SKM-1 treated with dmso at 0.1 percent for 144 hours (cell line): ENCODE data around the gene CNNM4.
"Not testable (repeated sequence)": the region's sequence is repeated elsewhere in the genome, so short reads cannot be mapped to it uniquely, and the experiment has no call there.

ENCODE experiments used
- DNase-seq: peaks from one replicate; lab custom pipeline; 2025; ENCODE audit not compliant: unreplicated experiment; lab: John Stamatoyannopoulos, UW

Gene CNNM4

DNA sequence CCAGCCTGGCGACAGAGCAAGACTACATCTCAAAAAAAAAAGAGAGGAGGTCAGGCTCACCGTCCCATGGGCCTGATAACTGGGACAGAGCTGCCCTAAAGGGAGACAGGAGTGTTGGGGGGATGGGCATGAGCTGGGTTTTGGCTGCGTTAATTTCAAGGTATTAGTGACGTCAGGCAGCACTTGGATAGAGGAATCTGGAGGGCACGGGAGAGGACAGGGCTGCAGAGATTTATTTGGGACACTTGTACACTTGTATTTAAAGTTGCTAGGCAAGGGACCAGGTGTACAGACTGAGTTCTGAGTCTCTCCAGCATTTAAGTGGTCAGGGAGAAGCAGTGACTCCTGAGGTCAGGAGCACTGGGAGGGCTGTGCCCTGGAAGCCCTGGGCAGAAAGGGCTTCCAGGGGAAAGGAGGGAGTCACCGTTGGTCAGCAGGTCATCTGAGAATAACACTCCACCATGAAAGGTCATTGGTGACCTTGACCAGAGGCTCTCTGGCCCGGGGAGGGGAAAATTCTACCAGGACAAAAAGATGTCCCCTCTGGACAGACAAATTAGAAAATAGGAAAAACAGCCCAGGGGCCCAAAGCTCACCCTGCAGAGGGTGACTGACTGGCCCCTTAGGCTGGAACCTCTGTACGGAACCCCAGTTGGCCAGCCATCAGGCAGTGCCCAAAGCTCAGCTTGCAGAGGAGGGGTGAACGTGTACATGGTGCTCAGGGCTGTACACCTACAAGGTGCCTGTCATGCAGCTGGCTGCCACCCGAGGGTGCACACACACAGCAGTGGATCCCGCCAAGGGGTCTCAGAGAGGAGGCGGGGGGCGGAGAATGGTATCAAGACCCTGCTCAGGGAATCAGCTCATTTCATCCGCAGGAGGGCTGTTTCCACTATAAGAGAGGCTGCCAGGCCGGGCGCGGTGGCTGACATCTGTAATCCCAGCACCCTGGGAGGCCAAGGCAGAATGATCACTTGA, 32.4 kb downstream of the CNNM4 start:
- no peak for DNase-seq

DNA sequence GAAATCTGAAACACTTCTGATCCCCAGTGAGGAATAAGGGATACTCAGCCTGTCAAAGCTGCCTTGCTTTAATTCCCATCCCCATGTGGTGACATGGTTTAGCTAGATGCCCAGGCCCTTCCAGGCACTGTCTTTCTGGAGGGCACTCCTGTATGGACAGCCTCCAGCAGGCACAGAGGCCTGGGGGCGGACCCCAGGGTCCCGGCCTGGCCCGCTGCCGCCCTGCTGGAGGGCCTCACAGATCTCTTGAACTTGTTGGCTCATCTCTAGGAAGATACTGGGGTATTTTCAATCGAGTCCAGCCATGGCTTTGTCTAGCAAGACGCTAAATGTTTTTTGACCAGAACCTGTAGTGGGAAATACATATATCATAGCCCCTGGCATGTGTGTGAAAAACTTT, 34.4 kb downstream of the CNNM4 start:
- DNase-seq, result no peak

DNA sequence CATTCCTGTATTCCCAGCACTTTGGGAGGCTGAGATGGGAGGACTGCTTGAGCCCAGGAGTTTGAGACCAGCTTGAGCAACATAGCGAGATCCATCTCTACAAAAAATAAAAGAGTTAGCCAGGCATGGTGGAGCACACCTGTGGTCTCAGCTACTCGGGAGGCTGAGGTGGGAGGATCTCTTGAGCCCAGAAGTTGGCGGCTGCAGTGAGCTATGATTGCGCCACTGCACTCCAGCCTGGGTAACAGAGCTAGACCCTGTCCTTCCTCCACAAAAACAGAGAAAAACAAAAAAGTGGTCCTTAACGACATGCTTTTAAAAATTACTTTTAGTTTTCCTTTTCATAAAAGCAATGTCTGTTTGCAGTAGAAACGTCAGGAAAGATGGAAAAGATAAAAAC, 35.8 kb downstream of the CNNM4 start:
- DNase-seq, result not testable (repeated sequence)

DNA sequence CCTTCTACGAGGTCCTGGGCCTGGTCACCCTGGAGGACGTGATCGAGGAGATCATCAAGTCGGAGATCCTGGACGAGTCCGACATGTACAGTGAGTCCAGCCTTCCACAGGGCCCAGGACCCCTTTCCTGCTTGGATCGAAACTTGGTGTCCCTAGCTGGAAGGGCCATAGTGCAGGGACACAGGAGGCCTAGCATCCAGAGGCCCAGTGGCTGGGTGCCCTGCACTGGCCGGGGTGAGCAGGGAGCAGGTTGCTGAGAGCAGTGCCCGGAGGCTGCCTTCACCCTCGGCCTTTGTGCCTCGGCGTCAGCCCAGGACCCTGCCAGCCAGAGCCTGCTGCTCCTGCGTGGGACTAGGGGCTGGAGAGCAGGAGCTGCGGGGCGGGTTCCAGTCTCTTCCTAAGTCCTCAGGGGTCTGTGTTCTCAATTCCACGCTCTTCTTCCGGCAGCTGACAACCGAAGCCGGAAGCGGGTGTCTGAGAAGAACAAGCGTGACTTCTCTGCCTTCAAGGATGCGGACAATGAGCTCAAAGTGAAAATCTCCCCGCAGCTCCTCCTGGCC, 36.4 kb downstream of the CNNM4 start:
- no peak for DNase-seq

DNA sequence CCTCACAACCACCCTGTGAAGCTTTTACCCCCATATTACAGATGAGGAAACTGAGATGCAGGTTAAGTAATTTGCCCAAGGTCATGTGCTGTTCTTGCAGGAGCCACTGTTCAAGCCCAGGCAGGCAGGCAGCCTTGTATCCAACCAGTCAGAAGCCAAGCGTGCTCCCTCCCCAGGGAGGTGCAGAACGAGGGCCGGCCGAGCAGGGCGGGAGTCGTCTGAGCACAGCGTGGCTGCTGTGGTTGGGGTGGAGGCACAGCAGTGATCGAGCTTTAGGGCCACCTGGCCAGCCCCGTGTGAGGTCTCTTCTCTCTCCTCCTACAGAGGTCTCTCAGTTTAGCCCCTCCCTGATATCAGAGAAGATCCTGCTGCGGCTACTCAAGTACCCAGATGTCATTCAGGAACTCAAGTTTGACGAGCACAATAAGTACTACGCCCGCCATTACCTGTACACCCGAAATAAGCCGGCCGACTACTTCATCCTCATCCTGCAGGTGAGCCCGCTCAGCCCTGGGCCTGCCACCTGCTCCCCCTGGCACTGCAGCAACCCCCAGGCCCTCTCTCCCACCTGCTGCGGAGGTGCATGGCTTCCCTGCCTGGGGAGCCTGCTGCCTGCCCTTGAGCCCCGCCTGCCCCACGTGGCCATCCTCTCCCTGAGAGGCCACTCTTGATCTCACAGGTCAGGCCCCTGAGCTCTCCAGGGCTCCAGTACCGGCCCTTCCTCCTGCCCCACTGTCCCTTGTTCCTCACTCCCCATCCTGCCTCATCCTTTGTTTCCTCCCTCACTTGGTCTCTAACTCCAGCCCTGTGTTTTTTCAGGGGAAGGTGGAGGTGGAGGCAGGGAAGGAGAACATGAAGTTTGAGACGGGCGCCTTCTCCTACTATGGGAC, 38.3 kb downstream of the CNNM4 start:
- no peak for DNase-seq

DNA sequence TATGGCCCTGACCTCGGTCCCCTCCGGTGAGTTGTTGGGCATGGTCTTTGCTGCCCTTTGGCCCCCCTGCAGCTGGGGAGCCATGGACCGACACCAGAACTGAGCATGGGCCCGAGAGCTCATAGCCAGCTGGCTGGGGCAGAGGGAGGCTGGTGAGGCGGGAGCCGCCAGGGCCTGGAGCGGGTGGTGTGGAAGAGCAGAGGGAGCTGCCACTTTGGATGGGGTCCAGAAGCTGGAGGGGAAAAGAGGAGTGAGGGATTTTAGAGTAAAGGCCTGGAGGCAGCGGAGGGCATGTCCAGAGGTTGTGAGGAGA, 38.9 kb downstream of the CNNM4 start:
- DNase-seq, result no peak

DNA sequence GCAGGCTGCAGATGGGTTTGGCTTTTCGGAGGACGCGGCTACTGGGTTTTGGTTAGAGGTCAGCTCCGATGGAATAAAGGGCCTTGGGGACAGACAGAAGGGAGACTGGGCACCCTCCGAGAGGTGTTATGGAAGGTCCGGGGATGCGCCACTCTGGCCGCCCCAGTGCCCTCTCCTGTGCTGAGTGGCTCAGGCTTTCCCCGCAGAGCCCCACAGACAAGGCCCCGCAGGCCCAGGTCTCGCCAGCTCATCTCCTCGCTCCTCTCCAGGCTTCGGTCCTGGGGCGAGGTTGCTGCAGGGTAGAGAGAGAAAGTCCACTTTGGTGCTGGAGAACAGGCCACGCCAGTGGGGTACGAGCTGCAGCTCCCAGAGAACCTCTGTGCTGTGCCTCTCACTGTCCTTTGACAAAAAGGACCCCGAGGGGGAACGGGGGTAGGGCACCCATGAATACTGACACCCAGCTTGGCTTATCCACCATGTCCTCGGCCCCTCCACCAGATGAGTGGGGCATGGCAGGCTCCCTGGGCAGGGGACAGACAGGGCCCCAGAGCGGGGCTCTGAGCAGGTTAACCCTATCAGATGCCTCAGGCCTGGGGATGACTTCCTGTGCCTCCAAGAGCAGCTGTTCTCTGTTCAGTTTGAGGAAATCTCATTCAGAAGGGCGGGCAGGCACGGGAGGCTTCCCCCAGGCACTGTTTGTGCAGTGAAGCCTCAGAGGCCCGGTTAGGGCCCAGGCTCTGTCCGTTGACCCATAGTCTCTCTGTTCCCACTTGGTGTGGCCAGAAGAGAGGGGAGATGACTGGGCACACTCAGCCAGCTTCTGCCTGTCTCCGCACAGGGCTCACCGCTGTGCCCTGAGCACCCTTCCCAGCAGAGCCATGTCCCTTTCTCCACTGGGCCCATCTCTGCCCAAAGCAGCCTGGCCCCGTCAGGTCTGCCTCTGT, 39.6 kb downstream of the CNNM4 start:
- no peak for DNase-seq

DNA sequence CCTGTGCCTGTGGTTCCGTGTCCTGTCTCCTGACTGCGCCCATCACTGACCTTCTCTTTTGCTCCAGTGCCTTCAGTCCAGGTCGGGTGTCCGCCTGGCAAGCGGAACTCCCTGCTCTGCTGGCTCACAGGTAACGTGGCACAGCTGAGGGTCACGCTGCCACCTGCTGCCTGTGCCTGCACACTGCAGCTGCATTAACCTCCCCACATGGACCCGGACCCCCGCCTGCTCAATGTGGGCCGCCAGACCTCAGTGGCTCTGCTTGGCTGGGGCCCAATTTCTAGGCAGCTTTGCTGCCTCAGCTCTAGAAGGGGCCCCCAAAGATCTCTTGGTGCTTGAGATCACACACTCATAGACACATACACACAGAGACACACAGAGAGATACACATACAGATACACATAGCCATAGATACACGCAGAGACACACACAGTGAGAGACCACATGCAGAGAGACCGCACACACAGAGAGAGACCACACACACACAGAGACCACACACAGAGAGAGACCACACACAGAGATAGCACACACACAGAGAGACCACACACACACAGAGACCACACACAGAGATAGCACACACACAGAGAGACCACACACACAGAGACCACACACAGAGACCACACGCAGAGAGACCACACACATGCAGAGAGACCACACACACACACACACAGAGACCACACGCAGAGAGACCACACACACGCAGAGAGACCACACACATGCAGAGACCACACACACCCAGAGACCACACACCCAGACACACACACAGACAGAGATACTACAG, 40.5 kb downstream of the CNNM4 start:
- DNase-seq, result no peak

DNA sequence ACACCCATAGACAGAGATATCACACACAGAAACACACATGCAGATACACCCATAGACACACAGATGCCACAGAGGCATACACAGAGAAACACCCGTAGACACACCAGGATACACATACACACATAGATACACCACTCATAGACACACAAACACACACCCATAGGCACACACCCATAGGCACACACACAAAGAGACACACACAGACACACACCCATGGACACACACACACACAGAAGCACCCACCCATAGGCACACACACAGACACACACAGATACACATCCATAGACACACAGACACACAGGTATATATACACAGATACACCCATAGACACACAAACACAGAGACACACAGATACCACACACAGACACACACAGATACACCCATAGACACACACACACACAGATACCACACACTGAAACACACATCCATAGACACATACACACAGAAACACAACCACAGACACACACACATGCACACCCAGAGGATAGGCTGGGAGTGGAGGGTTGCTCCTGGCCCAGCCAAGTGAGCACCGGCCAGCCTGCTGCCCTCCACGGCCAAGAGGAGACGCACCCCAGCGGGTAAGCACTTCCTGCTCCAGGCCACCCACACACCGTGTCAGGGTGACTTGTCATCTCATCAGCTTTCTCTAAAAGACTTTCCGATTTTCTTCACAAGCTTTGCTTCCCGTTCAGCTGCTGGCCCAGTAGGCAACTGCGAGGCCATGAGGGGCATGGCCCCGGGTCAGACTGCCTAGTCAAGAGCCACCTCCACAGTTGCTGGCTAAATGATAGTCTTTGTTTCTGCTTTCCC, 41.3 kb downstream of the CNNM4 start:
- DNase-seq, result no peak

DNA sequence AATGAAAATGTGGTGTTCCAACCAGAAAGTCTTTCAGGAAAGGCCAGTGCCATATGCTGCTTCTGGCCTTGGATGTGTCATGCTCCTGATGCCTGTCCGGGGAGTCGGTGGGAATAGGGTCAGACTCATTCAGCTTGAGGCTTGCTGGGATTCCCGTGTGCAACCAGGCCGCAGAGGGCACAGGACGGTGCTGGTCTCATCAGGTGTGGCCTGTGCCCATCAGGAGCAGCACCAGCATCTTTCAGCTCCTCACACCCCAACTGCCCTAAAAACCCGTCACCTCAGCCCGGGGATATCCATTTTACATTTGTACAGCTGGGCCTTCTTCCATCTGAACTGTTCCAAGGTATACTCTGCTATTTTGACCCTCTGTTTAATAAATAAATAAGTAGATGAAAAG, 42.0 kb downstream of the CNNM4 start:
- no peak for DNase-seq

DNA sequence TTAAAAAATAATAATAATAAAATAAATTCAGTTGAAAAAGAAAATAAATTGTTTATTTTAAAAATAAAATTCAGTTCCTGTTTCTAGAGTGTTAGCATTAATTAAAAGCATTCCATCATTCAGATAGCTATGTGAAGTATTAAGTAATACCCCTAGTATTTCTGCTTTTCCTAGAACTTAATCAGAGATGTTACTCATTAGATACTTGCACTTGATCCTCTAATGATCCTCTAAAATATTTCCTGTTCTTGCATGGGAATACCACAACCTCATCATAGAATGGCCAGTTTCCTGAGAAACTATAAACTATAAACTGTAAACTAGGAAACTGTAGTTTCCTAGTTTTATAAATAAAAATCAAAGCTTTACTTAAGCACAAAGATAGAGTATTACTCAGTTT, 44.3 kb downstream of the CNNM4 start:
- DNase-seq, result no peak

DNA sequence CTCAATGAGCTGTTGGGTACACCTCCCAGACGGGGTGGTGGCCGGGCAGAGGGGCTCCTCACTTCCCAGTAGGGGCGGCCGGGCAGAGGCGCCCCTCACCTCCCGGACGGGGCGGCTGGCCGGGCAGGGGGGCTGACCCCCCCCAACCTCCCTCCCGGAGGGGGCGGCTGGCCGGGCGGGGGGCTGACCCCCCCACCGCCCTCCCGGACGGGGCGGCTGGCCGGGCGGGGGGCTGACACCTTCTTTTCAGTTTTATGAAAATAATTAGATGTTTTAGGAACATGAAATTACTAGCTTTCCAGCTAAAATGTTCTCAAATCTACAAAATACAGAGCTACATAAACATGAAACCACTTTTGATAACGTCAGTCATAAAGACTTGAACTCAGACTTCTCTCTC, 45.2 kb downstream of the CNNM4 start:
- not testable (repeated sequence) for DNase-seq

DNA sequence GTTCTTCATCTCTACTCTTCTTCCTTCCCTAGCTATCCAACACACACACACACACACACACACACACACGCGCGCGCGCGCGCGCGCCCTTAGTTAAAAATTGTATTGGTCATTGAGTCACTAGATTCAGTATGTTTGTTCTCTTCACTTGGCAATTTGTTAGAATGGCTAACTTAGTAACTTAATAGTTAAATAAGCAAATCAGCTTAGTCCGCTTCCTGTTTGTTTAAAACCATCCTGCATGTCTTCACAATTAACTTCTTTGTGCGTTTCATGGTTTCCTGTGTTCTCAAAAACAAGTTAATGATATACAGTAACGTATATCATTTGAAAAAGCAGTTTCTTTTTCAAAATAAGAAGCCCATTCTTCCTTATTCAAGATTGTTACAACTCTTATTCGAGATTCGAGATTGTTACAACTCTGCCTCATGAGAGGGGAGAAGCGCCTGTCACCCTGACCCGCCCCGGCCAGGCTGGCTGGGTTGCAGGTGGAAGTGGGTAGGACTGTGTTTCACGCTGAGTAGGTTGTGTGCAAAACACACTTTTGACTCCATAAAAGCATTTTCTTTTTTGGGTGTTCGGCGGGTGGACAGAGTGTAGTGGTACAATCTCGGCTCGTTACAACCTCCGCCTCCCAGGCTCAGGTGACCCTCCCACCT, 45.9 kb downstream of the CNNM4 start:
- DNase-seq, result no peak

DNA sequence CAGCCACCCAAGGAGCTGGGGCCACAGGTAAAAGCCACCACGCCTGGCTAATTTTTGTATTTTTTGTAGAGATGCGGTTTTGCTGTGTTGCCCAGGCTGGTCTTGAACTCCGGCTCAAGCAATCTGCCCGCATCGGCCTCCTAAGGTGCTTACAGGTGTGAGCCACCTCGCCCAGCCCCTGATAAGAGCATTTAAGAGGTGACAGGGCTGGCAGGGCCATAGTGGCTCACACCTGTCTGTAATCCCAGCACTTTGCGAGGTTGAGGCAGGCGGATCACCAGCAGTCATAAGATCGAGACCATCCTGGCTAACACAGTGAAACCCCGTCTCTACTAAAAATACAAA, 46.4 kb downstream of the CNNM4 start:
- no peak for DNase-seq

DNA sequence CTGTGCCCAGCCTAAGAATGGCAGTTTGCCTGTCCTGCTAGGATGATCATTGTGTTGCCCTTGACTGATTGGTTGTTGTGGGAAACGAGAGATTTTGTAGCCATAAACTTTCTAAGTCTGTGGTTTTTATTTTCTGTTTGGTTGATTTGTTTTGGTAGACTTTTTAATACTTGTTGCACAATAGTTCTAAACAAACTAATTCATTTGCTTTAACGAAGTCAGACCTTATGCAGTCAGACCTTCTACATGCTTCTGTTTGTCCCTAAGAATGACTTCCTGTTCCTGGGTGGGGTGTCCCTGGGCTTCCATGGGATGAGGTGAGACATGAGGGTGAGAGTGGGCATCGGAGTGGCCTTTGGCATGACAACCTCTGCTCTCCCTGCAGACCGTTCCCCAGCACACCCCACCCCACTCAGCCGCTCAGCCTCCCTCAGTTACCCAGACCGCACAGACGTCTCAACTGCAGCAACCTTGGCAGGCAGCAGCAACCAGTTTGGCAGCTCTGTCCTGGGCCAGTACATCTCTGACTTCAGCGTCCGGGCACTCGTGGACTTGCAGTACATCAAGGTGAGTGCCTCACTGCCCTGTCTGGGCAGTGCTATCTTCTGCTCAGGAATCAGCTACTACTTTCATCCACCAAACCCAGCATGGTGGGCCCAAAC, 47.6 kb downstream of the CNNM4 start:
- no peak for DNase-seq

DNA sequence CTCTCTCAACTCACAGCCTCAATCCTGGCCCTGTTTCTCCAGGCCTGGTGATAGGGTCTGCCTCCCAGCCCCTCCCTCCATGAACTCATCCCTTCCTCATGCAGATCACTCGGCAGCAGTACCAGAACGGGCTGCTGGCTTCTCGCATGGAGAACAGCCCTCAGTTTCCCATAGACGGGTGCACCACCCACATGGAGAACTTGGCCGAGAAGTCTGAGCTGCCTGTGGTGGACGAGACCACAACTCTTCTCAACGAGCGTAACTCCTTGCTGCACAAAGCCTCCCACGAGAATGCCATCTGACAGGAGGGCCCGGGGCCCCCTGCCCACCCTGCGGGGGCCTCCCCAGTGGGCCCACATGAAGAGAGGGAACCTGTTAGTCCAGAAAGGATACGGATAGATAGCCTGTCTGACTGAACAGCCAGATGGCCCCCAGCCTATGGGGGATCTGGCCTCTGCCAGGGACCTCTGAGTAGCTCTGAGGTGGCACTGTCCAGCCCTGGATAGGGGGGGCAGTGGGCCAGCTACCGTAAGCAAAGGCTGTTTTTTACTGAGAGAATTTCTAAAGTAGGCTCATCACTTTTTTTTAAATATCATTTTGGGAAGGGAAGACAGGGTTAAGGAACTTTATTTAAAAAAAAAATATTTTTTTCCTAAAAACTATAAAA, 48.6 kb downstream of the CNNM4 start:
- DNase-seq, result no peak

DNA sequence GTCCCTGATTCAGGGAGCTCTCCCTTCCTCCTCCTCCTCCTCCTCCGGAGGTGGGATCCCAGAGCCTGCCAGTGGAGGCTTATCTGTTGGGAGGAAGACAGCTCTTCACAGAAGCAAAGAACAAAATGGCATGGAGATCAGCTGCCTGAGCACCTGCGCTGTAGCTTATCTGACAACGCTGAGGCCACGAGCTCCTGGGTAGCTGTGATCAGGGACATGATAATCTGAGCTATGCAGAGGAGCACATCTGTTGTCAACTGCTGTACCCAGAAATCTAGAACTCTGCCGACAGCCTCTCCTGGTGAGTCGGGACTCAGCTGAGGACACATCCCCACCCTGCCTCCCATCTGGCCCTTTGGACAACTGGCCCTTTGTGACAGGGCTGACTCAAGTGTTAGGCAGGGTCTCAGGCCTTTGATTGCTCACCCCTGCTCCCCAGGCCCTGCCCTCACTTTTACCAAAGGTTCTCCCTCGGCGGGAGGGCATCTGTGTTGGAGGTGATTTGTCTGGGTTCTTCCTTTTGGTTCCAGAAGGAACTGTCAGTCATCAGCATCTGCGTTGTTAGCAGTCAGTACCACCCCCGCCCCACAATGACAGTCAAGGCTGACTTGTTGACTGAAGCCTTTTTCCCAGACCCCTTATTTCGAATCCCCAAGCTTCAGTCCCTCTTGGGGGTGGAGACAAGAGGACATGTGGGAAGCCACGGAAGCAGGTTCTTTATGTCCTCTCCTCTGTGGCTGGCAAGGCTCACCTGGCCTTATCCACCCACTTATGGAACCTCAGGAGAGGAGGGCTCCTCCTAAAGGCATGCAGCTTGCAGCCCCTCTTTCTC, 49.5 kb downstream of the CNNM4 start:
- DNase-seq, result no peak
